Small intestine (tissue), 7 donors: ENCODE results near the gene LRRC8C. TPM values are rescaled to one million over a fixed set of nuclear protein-coding genes. Genes with fewer than 3 reads are reported as not detected.
"Not testable (repeated sequence)": the region's sequence is repeated elsewhere in the genome, so short reads cannot be mapped to it uniquely, and the experiment has no call there.

ENCODE experiments used
- DNase-seq, 2 donors: peaks; one replicate each; pipeline versions ENCODE4 v3.0.0 to v3.0.0-alpha.2; 2013
- FAIRE-seq: peaks from 2 replicates; lab custom pipeline; 2012; peaks lifted over from hg19 to GRCh38; lab: Jason Lieb, UNC
- H3K27ac ChIP-seq, 3 donors: one replicate each; pipeline ENCODE4 v1.5.1; 2013; ENCODE audit warnings: low read length in 2 of 3, mild to moderate bottlenecking in 2 of 3, control low read depth in 1 of 3, inconsistent platforms in 1 of 3, low read depth in 1 of 3, moderate library complexity in 1 of 3
- H3K27me3 ChIP-seq, 3 donors: one replicate each; pipeline ENCODE4 v1.6.1; 2013; ENCODE audit warnings: low read length in 3 of 3, inconsistent platforms in 1 of 3; ENCODE audit not compliant: control insufficient read depth in 3 of 3, insufficient read depth in 3 of 3
- H3K36me3 ChIP-seq, 3 donors: one replicate each; pipeline ENCODE4 v1.6.1; 2013; ENCODE audit warnings: low read length in 3 of 3, inconsistent platforms in 1 of 3, low read depth in 1 of 3, mild to moderate bottlenecking in 1 of 3, moderate library complexity in 1 of 3; ENCODE audit not compliant: control insufficient read depth in 3 of 3, insufficient read depth in 2 of 3
- H3K4me1 ChIP-seq, 3 donors: one replicate each; pipeline ENCODE4 v1.6.1; 2013; ENCODE audit warnings: low read length in 2 of 3, inconsistent platforms in 1 of 3, low read depth in 1 of 3, mild to moderate bottlenecking in 1 of 3, moderate library complexity in 1 of 3; ENCODE audit not compliant: control insufficient read depth in 3 of 3, insufficient read depth in 2 of 3
- H3K4me3 ChIP-seq, 3 donors: one replicate each; pipeline ENCODE4 v1.5.1; 2013; ENCODE audit warnings: low read length in 3 of 3, control low read depth in 1 of 3, inconsistent platforms in 1 of 3, low read depth in 1 of 3, mild to moderate bottlenecking in 1 of 3, moderate library complexity in 1 of 3
- H3K9me3 ChIP-seq, 2 donors: one replicate each; pipeline ENCODE4 v1.6.1; 2013; ENCODE audit warnings: low read depth in 1 of 2, low read length in 1 of 2; ENCODE audit not compliant: control insufficient read depth in 2 of 2, insufficient read depth in 1 of 2
- WGBS, 3 donors: extraction: QIAGEN DNeasy Blood & Tissue Kit; methylation state at CpG; one replicate each; pipeline ENCODE4 v1.1.7; 2013; 5-methylcytosine and 5-hydroxymethylcytosine counted together
- polyA plus RNA-seq, 4 donors: library from polyadenylated mRNA; stranded (reverse) in 3 of 4; unstranded in 1 of 4; fragments of 200-250 nt in 3 of 4; fragments of 120-200 nt in 1 of 4; gene quantifications; one replicate each; pipeline versions ENCODE4 v1.2.1 to v1.2.3, GENCODE V29; 2013
- donor health status: healthy with polysubstance abuse.
- donor health status: control.
- donor health status: control.
- donor health status: Bipolar disorder and iron deficiency.
- donor health status: healthy.

LRRC8C gene
- polyA plus RNA-seq, 4 donors = 0.22 to 3.2 (median 1.5) TPM

DNA sequence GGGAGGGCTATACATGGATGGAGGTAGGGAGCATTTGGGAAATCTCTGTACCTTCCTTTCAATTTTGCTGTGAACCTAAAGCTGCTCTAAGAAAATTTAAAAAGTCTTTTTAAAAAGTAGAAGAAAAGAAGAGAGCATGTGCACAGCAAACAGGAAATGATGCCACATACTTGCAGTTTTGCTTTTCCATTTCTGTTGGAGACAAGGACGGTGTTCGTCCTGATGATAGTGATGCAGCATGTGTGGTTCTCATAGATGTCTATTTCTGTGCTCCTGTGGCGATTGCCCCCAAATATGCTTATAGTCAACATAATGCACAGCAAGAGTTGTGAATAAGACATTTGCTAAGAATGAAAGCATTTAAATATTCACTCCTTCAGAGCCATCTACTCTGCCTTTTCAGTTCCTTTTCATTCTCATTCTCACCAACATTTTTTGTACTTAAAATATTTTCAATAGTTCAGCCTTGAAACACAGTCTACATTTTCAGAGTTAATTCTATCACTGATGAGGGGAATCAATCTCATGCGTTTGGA lies 66.6 kb downstream of the LRRC8C start:
- 76 to 95% (median 91%) methylated on average over 4 of the region's 4 CpGs for WGBS, 3 donors
- Histone ChIP-seq H3K4me1 (peaks cover 0 to 3% (median 0%) of the 10 kb centered on the region in 3 donors), H3K36me3 (no peaks in the 10 kb centered on the region), H3K9me3 (no peaks in the 10 kb centered on the region), H3K4me3 (no peak overlapping the region), H3K27me3 (no peaks in the 10 kb centered on the region), H3K27ac (no peak overlapping the region)
- DNase-seq (no peak), FAIRE-seq (no peak)

DNA sequence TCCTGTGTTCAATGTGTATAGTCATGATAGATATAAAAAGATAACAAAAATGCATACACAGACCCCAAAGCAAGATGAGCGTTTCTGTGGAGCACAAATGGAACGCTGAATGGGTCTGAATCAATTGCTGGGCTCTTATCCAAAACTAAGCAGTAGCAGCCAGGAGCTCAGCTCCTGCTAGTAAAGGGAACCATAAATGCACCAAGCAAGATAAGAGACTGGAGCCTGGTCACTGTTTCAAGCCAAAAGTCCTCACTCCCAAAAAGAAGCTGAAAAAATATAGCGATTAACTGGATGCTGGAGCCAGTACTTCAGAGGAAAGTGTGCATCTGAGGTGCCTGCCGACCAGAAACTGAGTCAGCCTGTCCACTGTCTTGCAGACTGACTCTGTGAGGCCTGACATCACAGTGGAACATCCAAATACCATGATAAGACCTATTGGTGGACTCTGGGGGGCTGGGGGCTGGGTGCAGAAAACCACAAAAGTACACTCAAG lies 68.9 kb downstream of the LRRC8C start:
- H3K27me3 ChIP-seq = no peaks in the 10 kb centered on the region
- H3K27ac ChIP-seq = no peak overlapping the region
- WGBS, 3 donors = 49 to 58% (median 56%) methylated on average over 4 of the region's 4 CpGs
- peaks cover 0 to 3% (median 0%) of the 10 kb centered on the region in 3 donors for H3K4me1 ChIP-seq
- no peaks in the 10 kb centered on the region for H3K36me3 ChIP-seq
- H3K9me3 ChIP-seq = no peaks in the 10 kb centered on the region
- FAIRE-seq (no peak), DNase-seq (no peak)
- H3K4me3 ChIP-seq = no peak overlapping the region

DNA sequence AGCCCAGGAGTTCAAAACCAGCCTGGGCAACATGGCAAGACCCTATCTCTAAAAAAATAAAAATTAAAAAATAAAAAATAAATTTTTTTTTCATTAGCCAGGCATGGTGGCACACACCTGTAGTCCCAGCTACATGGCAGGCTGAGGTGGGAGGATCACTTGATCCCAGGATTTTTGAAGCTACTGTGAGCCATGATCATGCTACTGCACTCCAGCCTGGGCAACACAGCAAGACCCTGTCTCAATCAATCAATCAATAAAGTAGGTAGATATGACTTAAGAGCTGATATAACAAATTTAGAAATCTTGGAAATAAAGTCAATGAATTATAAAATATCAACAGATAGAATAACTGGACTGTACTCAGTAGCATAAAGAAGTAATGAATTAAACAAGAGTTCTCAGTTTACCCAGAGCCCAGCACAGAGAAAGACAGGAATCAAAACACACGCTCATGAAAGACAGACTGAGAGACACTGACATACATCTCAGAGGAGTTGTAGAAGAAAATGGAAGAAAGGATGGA lies 69.7 kb downstream of the LRRC8C start:
- H3K27ac ChIP-seq = no peak overlapping the region
- H3K4me1 ChIP-seq = peaks cover 0 to 3% (median 0%) of the 10 kb centered on the region in 3 donors
- DNase-seq (no peak), FAIRE-seq (no peak)
- no peaks in the 10 kb centered on the region for H3K36me3 ChIP-seq
- no peaks in the 10 kb centered on the region for H3K27me3 ChIP-seq
- no peaks in the 10 kb centered on the region for H3K9me3 ChIP-seq
- 93 to 98% (median 97%) methylated on average over 1 of the region's 1 CpG for WGBS, 3 donors
- H3K4me3 ChIP-seq = no peak overlapping the region

DNA sequence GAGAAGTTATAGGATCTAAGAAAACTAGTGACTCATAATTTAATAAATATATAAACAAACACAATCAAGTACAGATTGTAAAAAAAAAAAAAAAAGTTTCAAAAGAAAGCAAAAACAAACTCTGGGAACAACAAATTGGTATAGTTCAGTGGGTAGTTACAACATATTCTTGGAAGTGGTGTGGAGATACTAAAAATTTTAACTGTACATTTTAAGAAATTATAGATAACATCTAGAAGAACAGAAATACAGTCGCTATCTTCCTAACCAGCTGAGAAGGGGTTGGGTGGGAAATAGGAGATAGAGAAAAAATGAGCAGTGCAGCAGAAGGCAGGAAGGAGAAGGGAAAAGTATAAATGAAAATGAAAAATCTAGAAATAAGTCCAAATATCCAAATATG lies 70.5 kb downstream of the LRRC8C start:
- H3K27me3 ChIP-seq = no peaks in the 10 kb centered on the region
- DNase-seq (no peak), FAIRE-seq (no peak)
- WGBS, 3 donors = 82 to 89% (median 87%) methylated on average over 1 of the region's 1 CpG
- H3K9me3 ChIP-seq = no peaks in the 10 kb centered on the region
- peaks cover 0 to 3% (median 0%) of the 10 kb centered on the region in 3 donors for H3K4me1 ChIP-seq
- no peak overlapping the region for H3K27ac ChIP-seq
- no peaks in the 10 kb centered on the region for H3K36me3 ChIP-seq
- H3K4me3 ChIP-seq = no peak overlapping the region

DNA sequence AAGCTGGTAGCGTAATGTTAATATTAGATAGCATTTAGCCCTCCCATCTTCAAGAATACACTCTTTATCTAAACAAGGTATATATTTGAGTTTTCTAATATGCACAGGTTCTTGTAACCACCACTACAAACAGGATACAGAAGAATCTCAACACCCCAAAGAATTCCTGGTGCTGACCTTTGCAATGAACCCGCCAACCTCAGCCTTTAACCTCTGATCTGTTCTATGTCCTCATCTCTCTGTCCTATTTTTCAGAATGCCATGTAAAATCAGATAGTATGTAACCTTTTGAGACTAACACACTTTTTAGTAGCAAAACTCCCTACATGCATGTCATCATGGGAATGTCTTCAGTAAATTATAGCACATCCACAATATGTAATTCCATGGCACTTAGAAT lies 71.1 kb downstream of the LRRC8C start:
- no peak for DNase-seq
- Histone ChIP-seq H3K27me3 (no peaks in the 10 kb centered on the region), H3K4me3 (no peak overlapping the region), H3K9me3 (no peaks in the 10 kb centered on the region), H3K27ac (no peak overlapping the region), H3K36me3 (no peaks in the 10 kb centered on the region), H3K4me1 (peaks cover 0 to 3% (median 0%) of the 10 kb centered on the region in 3 donors)
- no peak for FAIRE-seq
- WGBS, 3 donors = 70 to 97% (median 94%) methylated on average over 2 of the region's 2 CpGs

DNA sequence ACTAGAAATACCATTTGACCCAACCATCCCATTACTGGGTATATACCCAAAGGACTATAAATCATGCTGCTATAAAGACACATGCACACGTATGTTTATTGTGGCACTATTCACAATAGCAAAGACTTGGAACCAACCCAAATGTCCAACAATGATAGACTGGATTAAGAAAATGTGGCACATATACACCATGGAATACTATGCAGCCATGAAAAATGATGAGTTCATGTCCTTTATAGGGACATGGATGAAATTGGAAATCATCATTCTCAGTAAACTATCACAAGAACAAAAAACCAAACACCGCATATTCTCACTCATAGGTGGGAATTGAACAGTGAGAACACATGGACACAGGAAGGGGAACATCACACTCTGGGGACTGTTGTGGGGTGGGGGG lies 72.0 kb downstream of the LRRC8C start:
- WGBS, 3 donors = no CpG with 5 or more reads among the region's 2 CpGs
- FAIRE-seq = not testable (repeated sequence)

DNA sequence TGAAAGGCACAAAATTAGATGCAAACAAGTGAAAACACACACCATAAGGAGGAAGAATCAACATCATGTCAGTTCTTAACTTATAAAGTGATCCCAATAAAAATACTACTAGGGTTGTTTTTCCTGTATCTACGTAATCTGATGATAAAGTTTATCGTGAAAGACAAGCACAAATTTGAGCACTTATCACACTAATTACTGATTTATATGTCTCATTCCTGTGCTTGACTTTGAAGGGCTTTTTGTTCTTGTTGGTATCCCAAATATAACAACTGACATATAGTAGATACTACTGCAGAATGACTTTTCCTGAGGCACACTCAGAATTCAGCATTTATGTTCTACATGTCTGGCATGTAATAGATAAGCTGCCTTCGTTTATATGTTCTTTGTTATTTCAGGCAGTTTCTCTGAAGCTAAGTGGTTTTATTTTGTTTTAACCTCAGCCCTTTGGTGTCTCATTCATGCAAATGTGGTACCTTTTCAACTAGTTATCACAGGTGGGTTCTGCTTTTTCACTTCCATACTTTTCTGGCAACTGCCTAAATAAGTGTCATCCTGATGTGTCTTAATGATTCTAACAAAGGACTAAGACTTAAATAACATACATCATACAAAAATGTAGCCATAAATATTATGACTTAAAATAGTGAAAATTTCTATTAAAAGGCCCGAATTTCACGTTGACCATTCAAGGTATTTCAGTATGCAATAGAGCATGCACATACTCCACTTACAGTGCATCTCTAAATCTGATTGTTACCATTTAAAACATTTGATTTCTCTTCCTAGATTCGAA lies 73.2 kb downstream of the LRRC8C start:
- no peak for DNase-seq
- no peaks in the 10 kb centered on the region for H3K27me3 ChIP-seq
- no peak overlapping the region for H3K27ac ChIP-seq
- no peaks in the 10 kb centered on the region for H3K4me1 ChIP-seq
- H3K4me3 ChIP-seq = no peak overlapping the region
- 53 to 65% (median 59%) methylated on average over 6 of the region's 6 CpGs for WGBS, 3 donors
- no peak for FAIRE-seq
- H3K36me3 ChIP-seq = no peaks in the 10 kb centered on the region
- no peaks in the 10 kb centered on the region for H3K9me3 ChIP-seq

More for the DNA sequence above, 72.0 kb downstream of the LRRC8C start:
- not testable (repeated sequence) for H3K27ac ChIP-seq, H3K36me3 ChIP-seq, DNase-seq, H3K4me1 ChIP-seq, H3K27me3 ChIP-seq, H3K4me3 ChIP-seq, H3K9me3 ChIP-seq

DNA sequence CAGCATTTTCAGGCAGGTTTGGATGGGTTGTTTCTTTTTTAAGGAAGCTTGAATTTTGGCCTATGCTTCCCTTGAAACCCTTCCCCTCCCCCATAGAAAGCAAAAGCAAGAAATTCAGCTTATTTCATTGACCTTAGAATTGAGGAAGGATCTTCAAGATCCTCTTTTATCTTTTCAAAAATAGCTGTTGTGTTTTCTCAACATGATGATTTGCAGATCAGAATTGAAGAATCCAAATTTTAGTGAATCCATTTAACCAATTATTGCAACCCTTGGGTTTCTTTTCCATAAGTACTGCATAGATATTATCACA lies 73.7 kb downstream of the LRRC8C start:
- no peaks in the 10 kb centered on the region for H3K36me3 ChIP-seq
- H3K27ac ChIP-seq = no peak overlapping the region
- DNase-seq (no peak), FAIRE-seq (no peak)
- H3K4me3 ChIP-seq = no peak overlapping the region
- no peaks in the 10 kb centered on the region for H3K9me3 ChIP-seq
- no peaks in the 10 kb centered on the region for H3K4me1 ChIP-seq
- no peaks in the 10 kb centered on the region for H3K27me3 ChIP-seq
